GM19193 (cell line): ENCODE measurements around the gene SORCS2.

Experiments used
- POLR2A ChIP-seq: IDR thresholded peaks from 4 replicates; pipeline ENCODE4 v1.6.1; 2011; ENCODE audit not compliant: insufficient read depth, insufficient read length; ENCODE audit errors: extremely low read depth

The SORCS2 gene

GRCh38 chr4:7593646-7594412 is 401.5 kb downstream of the SORCS2 start:
- no peak for TF ChIP-seq POLR2A

GRCh38 chr4:7595934-7596461 is 403.7 kb downstream of the SORCS2 start:
- TF ChIP-seq POLR2A, result no peak

- no peak for TF ChIP-seq POLR2A
These were observed 404.7 kb downstream of the SORCS2 start for GRCh38 chr4:7596918-7597606.

GRCh38 chr4:7598939-7599790 is 406.8 kb downstream of the SORCS2 start:
- no peak for TF ChIP-seq POLR2A

- TF ChIP-seq POLR2A, result no peak
These were observed 407.9 kb downstream of the SORCS2 start for GRCh38 chr4:7600247-7600646.

- no peak for TF ChIP-seq POLR2A
These were observed 415.0 kb downstream of the SORCS2 start for GRCh38 chr4:7607156-7607910.

GRCh38 chr4:7608046-7608445 is 415.7 kb downstream of the SORCS2 start:
- TF ChIP-seq POLR2A, result no peak

- no peak for TF ChIP-seq POLR2A
These were observed 417.0 kb downstream of the SORCS2 start for GRCh38 chr4:7609316-7609715.

- TF ChIP-seq POLR2A, result no peak
These were observed 417.8 kb downstream of the SORCS2 start for GRCh38 chr4:7610022-7610670.

- no peak for TF ChIP-seq POLR2A
These were observed 418.5 kb downstream of the SORCS2 start for GRCh38 chr4:7610841-7611240.

GRCh38 chr4:7612311-7612897 is 420.1 kb downstream of the SORCS2 start:
- TF ChIP-seq POLR2A, result no peak

- TF ChIP-seq POLR2A, result no peak
These were observed 422.1 kb downstream of the SORCS2 start for GRCh38 chr4:7614350-7614949.

GRCh38 chr4:7616193-7616592 is 423.9 kb downstream of the SORCS2 start:
- no peak for TF ChIP-seq POLR2A
